Cardiac fibroblast (primary cell): ENCODE data around the gene JAK1.

Experiments used
- DNase-seq, 2 donors: peaks; one replicate each; pipeline versions ENCODE4 v3.0.0 to v3.0.0-alpha.2; 2010; ENCODE audit warnings: low read depth in 2 of 2
- H3K4me3 ChIP-seq, 2 donors: replicated peaks in 1 of 2; 1 replicate in 1 of 2; 2 replicates in 1 of 2; pipeline ENCODE4 v1.5.1; 2011; ENCODE audit warnings: low read depth in 2 of 2, low read length in 2 of 2, mild to moderate bottlenecking in 2 of 2, moderate library complexity in 1 of 2
- CTCF ChIP-seq: IDR thresholded peaks from one replicate; pipeline ENCODE4 v1.5.1; 2011; ENCODE audit warnings: low read depth, mild to moderate bottlenecking, low read length, inconsistent platforms

Gene JAK1

DNA sequence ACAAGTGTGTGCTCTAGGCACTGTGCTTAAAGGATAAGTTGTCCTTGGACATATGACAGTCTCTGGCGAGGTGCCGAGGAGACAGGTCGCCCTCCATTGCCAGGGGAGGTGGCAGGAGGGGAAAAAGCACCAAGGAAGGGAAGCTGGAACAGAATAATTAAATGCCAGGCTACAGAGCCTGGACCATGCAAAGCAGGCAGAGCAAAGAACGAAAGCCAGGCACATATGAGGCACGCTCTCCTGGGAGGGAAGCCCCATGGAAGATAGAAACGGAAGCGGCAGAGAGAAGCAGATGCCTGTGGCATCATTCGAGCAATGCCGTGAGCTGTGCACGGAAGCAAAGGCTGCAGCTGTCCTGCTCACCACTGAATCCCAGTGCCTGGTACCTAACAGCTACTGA, 91.2 kb downstream of the JAK1 start:
- H3K4me3 ChIP-seq = no peak overlapping the region
- no peak for TF ChIP-seq CTCF
- no peak for DNase-seq

GRCh38 chr1:64874666-64875065, 91.7 kb downstream of the JAK1 start:
- no peak for DNase-seq
- H3K4me3 ChIP-seq = no peak overlapping the region
- no peak for TF ChIP-seq CTCF

GRCh38 chr1:64873576-64873975, 92.8 kb downstream of the JAK1 start:
- no peak for TF ChIP-seq CTCF
- no peak for DNase-seq
- no peak overlapping the region for H3K4me3 ChIP-seq

DNA sequence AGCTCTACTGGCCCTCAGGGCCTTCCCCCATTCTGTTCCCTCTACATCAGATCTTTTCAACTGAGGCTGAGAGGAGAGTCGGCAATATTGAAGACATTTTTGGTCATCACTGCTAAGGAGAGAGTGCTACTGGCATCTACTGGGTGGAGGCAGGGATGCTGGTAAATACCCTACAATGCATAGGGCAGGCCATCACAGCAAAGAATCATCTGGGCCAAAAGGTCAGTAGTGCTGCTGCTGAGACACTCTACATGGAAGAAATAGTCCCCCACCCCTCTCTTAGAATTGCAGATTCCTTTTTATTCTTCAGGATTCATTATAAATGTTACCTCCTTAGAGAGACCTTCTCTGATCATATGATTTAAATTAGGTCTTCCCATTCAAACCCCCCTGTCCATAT, 94.3 kb downstream of the JAK1 start:
- no peak overlapping the region for H3K4me3 ChIP-seq
- no peak for DNase-seq
- TF ChIP-seq CTCF = no peak

DNA sequence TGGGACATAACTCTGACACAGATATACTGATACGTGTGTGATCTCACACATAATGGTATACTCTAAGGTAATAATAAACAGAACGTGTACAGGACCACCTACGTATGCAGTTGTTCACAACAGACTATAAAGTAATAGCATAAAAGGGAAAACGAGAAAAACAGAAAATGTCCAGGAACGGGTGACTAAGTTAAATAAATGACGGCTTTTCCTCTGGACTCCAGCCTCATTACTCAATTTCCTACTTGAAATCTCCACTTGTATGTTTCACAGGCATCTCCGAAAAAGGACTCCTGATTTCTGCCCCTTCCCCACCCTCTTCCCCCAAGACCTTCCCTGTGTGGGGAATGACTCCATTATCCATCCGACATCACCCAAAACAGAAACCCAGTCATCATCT, 95.1 kb downstream of the JAK1 start:
- no peak for TF ChIP-seq CTCF
- H3K4me3 ChIP-seq = no peak overlapping the region
- DNase-seq = no peak

DNA sequence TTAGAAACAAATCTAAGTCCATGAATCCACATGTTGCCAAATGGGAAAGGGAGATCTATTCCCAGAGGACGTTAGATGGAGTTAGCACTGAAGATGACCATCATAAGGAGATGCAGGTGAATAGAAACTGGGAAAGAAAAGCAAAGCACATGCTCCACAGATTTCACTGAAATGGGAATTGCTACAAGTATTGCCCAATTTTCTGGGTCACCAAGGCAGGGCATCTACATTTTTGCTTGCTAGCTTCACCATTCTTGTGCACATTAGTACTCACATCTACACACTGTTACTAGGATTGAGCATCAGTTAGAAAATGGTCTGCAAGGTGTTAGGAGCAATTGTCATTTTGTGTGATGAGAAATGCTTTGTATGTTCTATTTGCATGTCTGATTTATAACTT, 99.1 kb downstream of the JAK1 start:
- no peak for TF ChIP-seq CTCF
- DNase-seq = no peak
- no peak overlapping the region for H3K4me3 ChIP-seq

GRCh38 chr1:64866689-64867088, 99.7 kb downstream of the JAK1 start:
- no peak for TF ChIP-seq CTCF
- no peak overlapping the region for H3K4me3 ChIP-seq
- DNase-seq = no peak
